CD4-positive, alpha-beta T cell treated with Interleukin-4 for 4 hours (primary cell): ENCODE measurements around the gene PASD1.
"Not testable (repeated sequence)": the region's sequence is repeated elsewhere in the genome, so short reads cannot be mapped to it uniquely, and the experiment has no call there.

ENCODE experiments used
- DNase-seq: peaks from one replicate; pipeline ENCODE4 v3.0.0-alpha.2; 2020

Gene PASD1, protein sequence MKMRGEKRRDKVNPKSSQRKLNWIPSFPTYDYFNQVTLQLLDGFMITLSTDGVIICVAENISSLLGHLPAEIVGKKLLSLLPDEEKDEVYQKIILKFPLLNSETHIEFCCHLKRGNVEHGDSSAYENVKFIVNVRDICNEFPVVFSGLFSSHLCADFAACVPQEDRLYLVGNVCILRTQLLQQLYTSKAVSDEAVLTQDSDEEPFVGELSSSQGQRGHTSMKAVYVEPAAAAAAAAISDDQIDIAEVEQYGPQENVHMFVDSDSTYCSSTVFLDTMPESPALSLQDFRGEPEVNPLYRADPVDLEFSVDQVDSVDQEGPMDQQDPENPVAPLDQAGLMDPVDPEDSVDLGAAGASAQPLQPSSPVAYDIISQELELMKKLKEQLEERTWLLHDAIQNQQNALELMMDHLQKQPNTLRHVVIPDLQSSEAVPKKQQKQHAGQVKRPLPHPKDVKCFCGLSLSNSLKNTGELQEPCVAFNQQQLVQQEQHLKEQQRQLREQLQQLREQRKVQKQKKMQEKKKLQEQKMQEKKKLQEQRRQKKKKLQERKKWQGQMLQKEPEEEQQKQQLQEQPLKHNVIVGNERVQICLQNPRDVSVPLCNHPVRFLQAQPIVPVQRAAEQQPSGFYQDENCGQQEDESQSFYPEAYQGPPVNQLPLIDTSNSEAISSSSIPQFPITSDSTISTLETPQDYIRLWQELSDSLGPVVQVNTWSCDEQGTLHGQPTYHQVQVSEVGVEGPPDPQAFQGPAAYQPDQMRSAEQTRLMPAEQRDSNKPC

DNA sequence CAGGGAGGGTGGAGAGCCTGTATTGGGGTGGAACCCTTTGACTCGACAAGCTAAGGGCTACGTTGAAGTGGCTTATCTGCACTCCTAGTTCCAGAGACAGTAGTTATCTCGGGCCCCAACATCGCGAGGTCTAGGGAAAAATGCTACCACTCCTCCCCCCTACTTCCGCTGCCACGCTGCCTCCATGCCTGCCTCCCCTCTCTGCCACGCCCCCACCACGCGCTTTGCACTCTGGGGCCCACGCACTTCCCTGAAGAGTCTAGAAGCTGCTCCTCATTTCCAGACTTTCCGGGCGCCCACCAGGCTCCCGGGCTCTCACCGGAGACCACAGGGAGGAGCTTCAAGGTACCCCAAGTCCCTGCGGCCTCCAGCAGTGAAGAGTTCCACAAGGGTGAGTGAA lies at the start of gene PASD1:
Gene PASD1 (plus strand): TSS at position 227 of the 400 bp plus-strand sequence. CDS start 37,879 bp downstream, outside the sequence.
- DNase-seq, result no peak

DNA sequence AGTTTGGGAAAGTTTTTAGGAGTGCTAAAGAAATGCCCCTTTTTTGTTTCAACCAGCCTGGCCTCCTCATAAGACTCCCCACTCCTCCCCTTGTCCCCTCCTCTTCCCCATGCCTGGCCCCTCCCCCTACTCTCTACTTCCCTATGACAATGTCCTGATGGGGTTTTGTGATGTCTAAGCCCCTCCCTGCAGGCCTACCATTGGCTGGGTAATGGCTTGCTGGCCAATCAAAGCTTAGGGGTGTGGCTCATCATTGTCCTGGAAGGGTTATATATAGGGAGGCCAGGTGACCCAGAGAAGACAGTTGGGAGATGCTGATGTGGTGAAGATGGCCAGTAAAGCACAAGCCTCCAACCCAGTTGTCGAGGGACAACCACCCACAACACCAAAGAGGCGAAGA lies 48.2 kb upstream of the PASD1 start:
- DNase-seq, result no peak

DNA sequence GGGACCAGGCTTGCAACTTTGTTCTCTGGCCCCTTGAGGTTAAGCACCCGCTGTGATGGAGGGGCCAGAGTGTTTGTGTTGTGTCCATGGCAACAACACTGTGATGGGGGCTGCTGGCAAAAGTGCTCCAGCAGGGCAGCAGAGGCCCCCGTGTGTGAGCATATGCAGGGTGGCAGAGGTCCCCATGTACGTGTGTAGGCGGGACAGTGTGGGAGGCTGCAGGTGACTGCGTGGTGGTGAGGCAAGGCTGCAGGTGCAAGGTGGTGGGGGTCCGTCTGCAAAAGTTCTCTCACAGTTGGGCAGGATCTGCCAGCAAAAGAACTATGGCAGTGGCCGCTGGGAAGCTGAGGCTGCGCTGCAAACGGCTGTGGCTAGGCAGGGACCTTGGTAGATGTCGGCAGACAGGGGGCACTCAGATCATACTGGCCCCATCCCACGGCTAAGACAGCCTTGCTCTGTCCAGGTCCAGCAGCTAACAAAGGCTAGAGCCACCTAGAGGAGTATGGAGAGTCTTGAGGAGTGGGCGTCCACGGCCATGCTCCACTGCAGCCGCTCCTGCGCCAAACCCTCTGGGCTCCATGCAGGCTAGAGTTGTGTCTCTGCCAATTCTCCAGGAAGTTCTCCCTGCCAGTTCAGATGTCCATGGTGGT lies 46.8 kb upstream of the PASD1 start:
- DNase-seq, result no peak

DNA sequence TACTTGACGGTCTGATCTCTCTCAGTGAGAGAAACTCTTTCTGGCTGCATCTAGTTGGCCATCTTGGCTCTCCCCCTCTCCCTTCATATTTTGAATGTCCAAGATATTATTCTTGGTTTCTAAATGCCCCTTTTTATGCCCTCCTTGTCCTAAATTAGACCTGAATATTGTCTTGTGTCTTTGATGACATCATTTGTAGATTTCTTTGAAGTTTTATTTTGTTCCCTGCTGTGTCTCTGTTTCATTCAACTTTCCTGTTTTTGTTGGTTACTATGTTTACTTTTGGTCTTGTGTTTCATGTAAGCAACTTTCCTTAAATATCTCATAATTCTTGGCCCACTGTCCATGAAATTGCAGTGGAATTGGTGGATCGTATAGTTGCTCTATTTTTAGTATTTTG lies 46.1 kb upstream of the PASD1 start:
- DNase-seq, result no peak

DNA sequence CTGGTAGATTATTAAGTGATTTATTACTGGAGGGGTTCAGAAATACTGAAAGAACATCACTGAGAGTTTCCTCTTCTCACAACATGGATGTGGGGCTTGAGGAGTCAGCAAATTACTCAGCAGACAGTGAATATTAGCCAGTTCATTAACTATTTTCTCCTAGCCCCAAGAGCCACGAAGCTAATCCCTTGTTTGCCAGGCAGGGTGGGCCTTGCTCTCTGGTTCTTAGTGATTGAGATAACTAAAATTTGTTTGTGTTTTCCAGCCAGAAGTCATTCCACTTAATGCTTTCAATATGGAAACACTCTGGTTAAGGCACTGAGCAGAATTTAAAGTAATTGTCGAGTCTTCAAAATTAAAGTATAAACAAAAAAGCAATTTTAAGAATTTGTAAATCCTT lies 40.1 kb upstream of the PASD1 start:
- DNase-seq, result no peak

DNA sequence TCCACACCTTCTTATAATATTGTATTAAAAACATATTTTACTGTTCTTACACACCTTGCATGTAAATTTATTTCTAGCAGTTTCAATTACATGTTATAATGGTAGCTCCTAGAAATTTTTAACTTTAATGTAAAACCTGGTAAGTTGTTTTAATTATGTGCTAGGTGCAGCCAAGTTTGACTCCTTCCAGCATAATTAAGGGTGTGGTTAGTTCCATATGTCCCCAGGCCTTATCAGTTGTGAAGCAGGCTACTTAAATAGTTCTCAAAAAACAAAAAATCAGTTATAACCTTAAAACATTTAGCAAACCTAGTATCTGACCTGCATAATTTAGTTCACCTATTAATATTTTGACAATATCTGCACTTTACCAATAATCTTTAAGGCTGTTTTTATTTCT lies 26.9 kb upstream of the PASD1 start:
- DNase-seq, result no peak

DNA sequence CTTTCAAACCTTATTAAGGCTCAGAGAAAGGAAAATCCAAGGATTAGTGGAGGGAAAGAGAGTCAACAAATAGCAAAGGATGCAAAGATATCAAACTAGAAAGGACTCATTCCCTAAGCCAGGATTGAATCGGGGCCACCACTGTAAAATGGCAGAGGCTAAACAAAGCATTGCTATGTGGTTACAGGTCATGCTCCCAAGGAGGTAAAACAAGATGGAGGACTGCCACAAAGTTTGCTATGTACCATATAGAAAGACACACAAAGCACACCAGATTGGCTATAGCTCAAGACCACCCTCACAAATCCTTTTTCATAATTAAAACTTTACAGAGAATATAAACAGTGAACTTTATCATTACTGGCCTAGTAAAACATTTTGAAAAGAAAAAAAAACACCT lies 25.9 kb upstream of the PASD1 start:
- DNase-seq, result no peak

DNA sequence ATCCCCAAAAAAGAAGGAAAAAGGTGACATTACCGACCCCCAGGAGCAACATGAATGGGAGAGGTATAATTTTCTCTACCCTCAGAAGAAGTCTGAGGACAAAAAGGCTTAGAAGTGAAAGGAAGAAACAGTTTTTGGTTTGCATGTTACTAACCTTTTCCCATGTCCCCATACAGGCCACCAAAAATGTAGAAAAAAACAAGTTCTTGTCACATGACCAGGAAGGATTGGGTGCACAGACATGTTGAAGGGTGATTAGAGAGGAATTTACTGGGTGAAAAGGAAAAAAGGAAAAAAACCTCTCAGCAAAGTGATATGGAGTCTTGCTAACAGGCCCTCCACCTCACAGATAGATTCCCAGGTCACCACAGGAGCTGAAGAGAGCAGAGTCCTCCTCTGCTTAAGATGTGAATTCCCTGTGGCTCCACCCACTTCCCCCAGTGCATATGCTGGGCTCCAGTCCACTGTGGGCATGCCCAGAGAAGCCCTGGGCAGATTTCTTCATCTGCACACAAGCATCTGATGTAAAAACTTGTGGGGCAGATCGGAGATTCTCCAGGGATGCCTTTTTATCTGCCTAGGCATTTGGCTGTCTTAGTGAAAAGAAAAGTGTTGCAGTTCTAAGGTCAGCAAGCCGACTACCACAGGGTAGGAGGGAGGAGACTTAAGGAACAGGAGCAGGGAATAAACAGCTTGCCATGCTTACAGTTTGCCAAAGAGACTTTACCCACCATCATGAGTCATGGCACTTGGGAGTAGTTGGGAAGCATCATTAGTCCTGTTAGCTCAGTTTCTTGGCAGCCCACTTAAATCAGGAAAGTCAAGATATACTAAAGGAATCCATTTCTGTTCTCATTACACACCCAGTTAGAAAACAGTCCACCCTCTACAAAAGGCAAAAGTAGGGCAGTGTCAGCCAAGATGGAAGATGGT lies 25.0 kb upstream of the PASD1 start:
- no peak for DNase-seq

DNA sequence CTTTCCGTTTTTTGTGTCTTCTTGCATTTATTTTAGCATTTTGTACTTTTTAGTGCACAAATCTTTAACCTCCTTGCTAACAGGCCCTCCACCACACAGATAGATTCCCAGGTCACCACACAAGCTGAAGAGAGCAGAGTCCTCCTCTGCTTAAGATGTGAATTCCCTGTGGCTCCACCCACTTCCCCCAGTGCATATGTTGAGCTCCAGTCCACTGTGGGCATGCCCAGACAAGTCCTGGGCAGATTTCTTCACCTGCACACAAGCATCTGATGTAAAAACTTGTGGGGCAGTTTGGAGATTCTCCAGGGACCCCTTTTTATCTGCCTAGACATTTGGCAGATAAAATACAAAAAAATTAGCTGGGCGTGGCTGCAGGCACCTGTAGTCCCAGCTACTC lies 19.8 kb upstream of the PASD1 start:
- DNase-seq, result no peak

DNA sequence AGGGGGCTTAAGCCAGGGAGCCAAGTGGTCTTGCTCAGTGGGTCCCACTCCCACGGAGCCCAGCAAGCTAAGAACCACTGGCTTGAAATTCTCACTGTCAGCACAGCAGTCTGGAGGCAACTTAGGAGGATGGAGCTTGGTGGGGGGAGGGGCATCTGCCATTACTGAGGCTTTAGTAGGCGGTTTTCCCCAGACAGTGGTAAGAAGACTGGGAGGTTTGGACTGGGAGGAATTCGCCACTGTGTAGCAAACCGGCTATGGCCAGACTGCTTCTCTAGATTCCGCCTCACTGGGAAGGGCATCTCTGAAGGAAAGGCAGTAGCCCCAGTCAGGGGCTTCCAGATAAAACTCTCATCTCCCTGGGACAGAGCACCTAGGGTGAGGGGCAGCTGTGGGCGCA lies 17.2 kb upstream of the PASD1 start:
- DNase-seq, result not testable (repeated sequence)

DNA sequence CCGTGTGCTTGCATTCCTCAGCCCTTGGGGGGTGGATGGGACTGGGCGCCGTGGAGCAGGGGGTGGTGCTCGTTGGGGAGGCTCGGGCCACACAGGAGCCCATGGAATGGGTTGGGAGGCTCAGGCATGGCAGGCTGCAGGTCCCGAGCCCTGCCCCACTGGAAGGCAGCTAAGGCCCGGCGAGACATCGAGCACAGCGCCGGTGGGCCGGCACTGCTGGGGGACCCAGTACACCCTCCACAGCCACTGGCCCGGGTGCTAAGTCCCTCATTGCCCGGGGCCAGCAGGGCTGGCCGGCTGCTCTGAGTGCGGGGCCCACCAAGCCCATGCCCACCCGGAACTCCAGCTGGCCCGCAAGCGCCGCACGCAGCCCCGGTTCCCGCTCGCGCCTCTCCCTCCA lies 12.3 kb upstream of the PASD1 start:
- DNase-seq, result not testable (repeated sequence)

DNA sequence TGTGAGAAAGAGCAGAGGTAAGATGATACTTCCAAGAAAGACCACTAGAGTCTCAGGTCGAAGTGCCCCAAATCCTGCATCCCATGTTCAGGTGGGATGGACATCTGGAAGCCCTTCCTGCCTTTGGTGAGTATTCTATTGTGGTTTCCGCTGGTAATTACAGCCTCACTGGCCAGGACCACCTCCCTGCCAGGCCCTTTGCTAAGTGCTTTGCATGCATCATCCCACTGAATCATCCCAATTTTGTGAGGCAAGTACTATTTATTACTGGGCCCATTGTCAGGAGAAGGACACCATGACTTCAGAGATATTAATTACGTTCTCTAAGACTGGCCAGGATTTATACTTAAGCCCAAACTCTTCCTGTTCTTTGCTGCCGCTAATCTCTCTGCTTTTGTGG lies 10.7 kb upstream of the PASD1 start:
- no peak for DNase-seq

DNA sequence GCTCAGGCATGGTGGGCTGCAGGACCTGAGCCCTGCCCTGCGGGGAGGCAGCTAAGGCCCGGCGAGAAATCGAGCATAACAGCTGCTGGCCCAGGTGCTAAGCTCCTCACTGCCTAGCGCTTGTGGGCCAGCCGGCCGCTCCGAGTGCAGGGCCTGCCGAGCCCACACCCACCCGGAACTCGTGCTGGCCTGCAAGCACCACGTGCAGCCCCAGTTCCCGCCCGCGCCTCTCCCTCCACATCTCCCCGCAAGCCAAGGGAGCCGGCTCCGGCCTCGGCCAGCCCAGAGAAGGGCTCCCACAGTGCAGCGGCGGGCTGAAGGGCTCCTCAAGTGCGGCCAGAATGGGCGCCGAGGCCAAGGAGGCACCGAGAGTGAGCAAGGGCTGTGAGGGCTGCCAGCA lies 8.2 kb upstream of the PASD1 start:
- not testable (repeated sequence) for DNase-seq

DNA sequence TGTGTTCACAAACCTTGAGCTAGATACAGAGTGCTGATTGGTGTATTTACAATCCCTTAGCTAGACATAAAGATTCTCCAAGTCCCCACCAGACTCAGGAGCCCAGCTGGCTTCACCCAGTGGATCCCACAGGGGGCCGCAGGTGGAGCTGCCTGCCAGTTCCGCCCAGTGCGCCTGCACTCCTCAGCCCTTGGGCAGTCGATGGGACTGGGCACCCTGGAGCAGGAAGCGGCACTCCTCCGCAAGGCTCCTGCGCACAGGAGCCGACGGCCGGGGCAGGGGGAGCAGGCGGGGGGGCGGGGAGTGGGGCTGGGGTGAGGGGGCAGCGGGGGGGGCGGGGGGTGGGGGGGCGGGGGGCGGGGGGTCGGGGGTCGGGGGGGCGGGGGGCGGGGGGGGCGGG lies 990 bp upstream of the PASD1 start:
- not testable (repeated sequence) for DNase-seq

DNA sequence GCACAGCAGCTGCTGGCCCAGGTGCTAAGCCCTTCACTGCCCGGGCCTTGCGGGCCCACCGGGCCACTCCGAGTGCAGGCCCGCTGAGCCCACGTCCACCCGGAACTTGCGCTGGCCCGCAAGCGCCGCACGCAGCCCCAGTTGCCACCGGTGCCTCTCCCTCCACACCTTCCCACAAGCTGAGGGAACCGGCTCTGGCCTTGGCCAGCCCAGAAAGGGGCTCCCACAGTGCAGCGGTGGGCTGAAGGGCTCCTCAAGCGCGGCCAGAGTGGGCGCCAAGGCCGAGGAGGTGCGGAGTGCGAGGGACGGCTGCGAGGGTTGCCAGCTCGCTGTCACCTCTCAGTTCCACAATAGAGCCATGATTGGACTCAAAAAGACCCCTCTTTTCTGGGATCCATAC lies 472 bp upstream of the PASD1 start:
- not testable (repeated sequence) for DNase-seq

DNA sequence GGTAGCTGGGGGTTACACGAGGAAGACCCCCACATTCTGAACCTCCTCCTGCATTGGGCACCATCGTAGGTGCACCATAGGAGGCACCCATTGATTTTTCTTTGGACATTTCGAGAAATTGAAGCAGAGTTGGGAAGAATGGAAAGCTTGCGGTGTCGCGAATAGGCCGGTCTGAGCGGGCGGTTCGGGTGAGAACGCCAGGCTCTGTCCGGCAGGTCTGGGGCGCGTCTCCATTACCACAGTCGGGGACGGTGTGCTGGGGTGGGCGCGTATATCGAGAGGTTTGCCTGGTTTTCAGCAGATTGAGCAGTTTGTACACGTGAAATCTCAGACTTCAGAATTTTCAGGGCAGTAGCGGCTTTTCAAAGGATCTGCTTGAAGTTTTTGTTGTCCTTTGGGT lies 560 bp downstream of the PASD1 start:
- no peak for DNase-seq

DNA sequence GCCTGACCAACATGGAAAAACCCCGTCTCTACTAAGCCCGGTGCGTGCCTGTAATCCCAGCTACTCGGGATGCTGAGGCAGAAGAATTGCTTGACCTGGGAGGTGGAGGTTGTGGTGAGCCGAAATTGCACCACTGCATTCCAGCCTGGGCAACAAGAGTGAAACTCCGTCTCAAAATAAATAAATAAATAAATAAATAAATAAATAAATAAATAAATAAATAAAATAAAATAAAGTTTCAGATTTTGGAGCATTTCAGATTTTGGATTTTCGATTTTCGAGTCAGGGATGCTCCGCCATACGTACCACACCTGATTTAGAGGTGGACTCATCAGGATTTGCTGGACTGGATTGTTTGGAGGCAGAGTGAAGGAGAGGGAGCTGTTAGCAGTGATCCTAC lies 3.4 kb downstream of the PASD1 start:
- DNase-seq, result not testable (repeated sequence)

DNA sequence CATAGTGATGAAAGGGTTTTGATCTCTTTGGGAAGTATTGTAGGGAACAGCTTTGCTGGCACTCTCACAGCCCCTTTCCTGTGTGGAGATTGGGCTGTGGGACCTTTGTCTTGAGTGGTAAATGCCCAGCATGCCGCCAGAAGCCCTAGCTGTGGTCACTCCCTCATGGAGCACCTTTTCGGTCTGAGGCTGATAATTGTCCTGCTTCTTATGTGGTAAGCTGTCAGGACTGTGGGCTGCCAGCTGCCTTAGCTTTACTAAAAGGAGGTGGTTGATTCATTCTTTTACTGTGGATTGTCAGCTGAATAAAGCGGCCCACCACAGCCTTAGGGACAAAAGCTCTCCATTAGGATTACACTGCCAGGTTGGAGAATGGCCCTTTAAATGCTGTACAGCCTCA lies 7.1 kb downstream of the PASD1 start:
- no peak for DNase-seq

DNA sequence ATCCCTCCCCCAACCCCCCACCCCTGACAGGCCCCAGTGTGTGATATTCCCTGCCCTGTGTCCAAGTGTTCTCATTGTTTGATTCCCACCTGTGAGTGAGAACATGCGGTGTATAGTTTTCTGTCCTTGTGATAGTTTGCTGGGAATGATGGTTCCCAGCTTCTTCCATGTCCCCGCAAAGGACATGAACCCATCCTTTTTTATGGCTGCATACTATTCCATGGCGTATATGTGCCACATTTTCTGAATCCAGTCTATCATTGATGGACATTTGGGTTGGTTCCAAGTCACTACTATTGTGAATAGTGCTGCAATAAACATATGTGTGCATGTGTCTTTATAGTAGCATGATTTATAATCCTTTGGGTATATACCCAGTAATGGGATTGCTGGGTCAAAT lies 29.9 kb downstream of the PASD1 start:
- not testable (repeated sequence) for DNase-seq

DNA sequence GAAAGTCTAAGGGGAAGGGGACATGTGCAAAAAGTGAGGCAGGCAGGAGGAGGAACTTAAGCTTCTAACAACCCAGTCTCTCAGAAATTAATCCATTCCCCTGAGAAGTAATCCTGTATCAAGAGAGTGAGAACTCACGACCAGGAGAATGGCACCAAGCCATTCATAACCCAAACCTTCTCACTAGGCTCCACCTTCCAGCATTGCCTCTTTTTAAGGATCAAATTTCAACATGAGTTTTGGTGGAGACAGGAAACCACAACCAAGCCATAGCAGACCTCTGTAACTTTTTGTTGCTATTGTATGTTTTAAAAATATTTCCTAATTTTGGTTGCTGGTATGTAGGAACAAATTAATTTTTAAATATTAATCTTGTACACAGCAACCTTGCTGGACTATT lies 32.8 kb downstream of the PASD1 start:
- DNase-seq, result no peak

DNA sequence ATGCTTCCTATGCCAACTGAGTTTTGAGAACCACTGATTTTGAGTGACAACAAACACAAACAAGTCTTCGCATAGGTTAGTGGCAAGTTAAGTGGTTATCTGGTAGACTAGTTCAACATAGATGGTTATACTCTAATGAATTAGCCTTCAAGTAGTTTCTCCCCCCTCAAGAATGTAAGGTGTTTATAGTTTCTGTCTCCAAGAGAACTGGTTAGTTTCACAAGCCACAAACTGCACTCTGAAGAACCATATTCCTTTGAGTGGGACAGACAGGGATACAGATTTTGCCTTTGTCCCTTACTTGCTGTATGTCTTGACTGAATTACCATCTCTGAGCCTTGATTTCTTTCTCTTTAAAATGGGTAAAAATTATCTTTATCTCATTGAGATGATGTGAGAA lies 41.5 kb downstream of the PASD1 start:
- no peak for DNase-seq

DNA sequence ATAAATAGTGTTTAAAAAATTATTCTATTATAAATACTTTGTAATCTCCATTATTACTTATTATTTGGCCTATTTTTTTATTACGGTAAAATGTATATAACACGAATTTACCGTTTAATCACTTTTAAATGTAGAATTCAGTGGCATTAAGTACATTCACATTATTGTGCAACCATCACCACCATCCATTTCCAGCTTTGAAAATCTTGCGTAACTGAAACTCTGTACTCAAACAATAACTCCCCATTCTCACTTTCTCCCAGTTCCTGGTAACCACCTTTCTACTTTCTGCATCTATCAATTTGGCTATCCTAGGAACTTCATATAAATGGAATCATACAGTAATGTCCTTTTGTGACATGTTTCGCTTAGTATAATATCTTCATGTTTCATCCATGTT lies 45.7 kb downstream of the PASD1 start:
- no peak for DNase-seq

DNA sequence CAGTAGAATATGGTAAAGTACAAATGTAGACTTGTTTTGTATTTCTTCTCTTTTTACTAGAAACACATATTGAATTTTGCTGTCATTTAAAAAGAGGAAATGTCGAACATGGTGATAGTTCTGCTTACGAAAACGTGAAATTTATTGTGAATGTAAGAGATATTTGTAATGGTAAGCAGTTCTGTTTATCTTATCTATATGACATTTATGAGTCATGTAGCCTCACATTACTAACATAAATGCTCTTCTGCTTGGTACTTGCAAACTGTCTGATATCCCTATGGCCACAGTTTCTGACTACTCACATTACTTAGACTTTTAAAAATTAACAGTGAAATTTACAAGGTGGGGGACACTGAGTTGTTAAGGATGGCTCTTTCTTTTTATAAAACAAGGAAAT lies 57.9 kb downstream of the PASD1 start:
- DNase-seq, result no peak
